ENCODE measurements around the gene KRTAP20-4.

KRTAP20-4 gene

DNA sequence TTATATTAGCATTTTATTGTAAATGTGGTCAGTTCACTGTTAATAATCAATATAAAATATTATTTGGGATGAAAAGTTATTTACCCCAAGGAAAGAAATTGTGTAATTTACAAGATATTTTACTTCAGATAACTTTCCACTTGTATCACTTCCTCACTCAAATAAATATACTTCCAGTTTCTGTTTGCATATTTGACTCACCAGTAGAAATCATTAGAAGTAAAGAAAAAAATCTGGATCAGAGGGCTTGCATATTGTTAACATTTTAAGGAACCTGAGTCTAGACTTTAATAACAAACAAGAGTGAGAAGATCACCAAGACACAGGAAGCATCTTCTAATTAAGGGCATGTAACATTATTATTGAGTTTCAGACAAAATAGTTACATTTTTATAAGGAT lies 347 bp upstream of the KRTAP20-4 start:
- TF ChIP-seq, protein P1, sequence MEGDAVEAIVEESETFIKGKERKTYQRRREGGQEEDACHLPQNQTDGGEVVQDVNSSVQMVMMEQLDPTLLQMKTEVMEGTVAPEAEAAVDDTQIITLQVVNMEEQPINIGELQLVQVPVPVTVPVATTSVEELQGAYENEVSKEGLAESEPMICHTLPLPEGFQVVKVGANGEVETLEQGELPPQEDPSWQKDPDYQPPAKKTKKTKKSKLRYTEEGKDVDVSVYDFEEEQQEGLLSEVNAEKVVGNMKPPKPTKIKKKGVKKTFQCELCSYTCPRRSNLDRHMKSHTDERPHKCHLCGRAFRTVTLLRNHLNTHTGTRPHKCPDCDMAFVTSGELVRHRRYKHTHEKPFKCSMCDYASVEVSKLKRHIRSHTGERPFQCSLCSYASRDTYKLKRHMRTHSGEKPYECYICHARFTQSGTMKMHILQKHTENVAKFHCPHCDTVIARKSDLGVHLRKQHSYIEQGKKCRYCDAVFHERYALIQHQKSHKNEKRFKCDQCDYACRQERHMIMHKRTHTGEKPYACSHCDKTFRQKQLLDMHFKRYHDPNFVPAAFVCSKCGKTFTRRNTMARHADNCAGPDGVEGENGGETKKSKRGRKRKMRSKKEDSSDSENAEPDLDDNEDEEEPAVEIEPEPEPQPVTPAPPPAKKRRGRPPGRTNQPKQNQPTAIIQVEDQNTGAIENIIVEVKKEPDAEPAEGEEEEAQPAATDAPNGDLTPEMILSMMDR (conservative IDR thresholded peaks at IDR 0.05) = no peak
- H3K27ac ChIP-seq = no peak overlapping the region

DNA sequence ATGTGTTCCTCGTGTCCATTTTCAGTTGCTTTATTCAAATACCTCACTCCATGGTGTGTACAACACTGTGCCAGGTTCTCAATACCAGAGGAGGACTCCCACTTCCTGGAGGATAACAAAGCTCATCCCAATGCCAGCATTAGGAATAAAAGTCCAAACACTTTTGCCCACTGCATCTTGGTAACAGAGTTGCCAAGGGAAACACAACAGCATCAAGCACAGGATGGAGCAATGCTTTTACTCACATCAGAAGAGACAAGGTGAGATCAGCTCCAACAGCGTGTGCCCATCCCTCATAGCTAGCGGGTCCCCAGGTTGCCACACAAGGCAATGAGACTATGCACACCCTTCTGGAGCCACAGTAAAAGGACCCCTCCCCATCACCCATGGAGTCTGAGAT lies 2.9 kb downstream of the KRTAP20-4 start:
- H3K27ac ChIP-seq = no peak overlapping the region
- TF ChIP-seq, protein P1 (conservative IDR thresholded peaks at IDR 0.05) = no peak

GRCh38 chr21:30625449-30626165 lies 5.2 kb downstream of the KRTAP20-4 start:
- no peak overlapping the region for H3K27ac ChIP-seq
- TF ChIP-seq, protein P1 (conservative IDR thresholded peaks at IDR 0.05) = no peak

- H3K27ac ChIP-seq = no peak overlapping the region
- TF ChIP-seq, protein P1 (conservative IDR thresholded peaks at IDR 0.05) = no peak
Measured at GRCh38 chr21:30628109-30628508, 7.7 kb downstream of the KRTAP20-4 start.

DNA sequence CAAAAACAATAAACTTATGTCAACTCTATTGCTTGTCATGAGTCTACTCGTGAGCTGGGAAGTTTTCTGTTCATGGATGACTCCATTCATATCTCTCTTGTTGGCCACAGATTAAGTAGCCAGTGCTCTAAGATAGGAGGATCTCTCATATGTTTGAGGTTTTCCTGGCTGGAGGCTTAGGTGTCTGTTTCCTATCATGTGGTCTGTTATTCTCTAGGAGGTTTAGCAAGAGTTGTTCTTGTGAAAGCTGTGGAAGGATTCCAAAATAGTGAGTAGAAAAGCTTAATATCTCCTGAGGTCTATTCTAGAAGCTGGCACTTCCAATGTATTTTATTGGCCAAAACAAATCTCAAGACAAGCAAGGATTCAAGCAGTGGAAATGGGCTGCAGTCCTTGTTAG lies 8.8 kb downstream of the KRTAP20-4 start:
- no peak overlapping the region for H3K27ac ChIP-seq
- TF ChIP-seq, protein P1 (conservative IDR thresholded peaks at IDR 0.05) = no peak

DNA sequence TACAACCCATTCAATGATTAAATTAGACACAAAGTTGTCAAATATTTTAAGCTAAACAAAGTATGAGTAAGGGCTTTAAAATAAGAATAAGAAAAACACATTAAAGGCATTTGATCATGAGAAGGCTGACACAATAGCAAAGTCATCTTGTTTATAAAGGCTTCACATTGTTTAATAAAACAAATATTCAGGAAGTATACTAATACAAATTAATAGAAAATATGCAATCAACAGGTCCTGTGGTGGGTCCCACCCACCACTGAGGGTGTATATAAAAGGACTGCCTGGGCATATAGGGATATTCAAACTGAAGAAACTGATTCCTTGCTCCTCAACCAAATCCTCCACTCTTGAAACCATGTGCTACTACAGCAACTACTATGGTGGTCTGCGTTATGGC lies 14.5 kb downstream of the KRTAP20-4 start, which contains the start of gene KRTAP20-2:
TSS of gene KRTAP20-2 (plus strand) at position 301 of the 400 bp plus-strand sequence. CDS start at position 359, 58 bp downstream.
- TF ChIP-seq, protein P1 (conservative IDR thresholded peaks at IDR 0.05) = no peak
- H3K27ac ChIP-seq = no peak within 1 kb of the TSS

- H3K27ac ChIP-seq = no peak overlapping the region
- TF ChIP-seq, protein P1 (conservative IDR thresholded peaks at IDR 0.05) = no peak
Measured at GRCh38 chr21:30638686-30639085, 18.3 kb downstream of the KRTAP20-4 start.
